HEK293 (cell line): Measurements from ENCODE around the gene ESRRA.
A peak's percentile ranks its signal among the peaks of the same experiment; 100 is the strongest.

ENCODE experiments used
- GLIS2 ChIP-seq: fragments of 450-650 bp; formaldehyde crosslinking; IDR thresholded peaks from 2 replicates; pipeline ENCODE4 v1.5.1; 2016; ENCODE audit warnings: missing biosample characterization, missing genetic modification characterization
- KLF10 ChIP-seq: fragments of 450-650 bp; IDR thresholded peaks from 2 replicates; pipeline ENCODE4 v1.5.1; 2018; ENCODE audit warnings: missing biosample characterization, mild to moderate bottlenecking, missing genetic modification characterization
- KLF9 ChIP-seq: fragments of 450-650 bp; formaldehyde crosslinking; IDR thresholded peaks from 2 replicates; pipeline ENCODE4 v1.5.1; 2016; ENCODE audit warnings: missing biosample characterization, missing genetic modification characterization, low read depth
- PBX3 ChIP-seq: sonication (generic); formaldehyde crosslinking; IDR thresholded peaks from 2 replicates; pipeline ENCODE4 v1.8.1; 2022; ENCODE audit warnings: mild to moderate bottlenecking, moderate library complexity, missing genetic modification reagents
- PRDM6 ChIP-seq: fragments of 450-650 bp; formaldehyde crosslinking; IDR thresholded peaks from 2 replicates; pipeline ENCODE4 v1.5.1; 2017; ENCODE audit warnings: missing biosample characterization, missing genetic modification characterization
- SP3 ChIP-seq: fragments of 450-650 bp; formaldehyde crosslinking; IDR thresholded peaks from 2 replicates; pipeline ENCODE4 v1.5.1; 2016; ENCODE audit warnings: missing biosample characterization, missing genetic modification characterization
- WT1 ChIP-seq: fragments of 450-650 bp; formaldehyde crosslinking; IDR thresholded peaks from 2 replicates; pipeline ENCODE4 v1.5.1; 2016; ENCODE audit warnings: missing biosample characterization, missing genetic modification characterization
- ZBTB10 ChIP-seq: fragments of 450-650 bp; formaldehyde crosslinking; IDR thresholded peaks from 2 replicates; pipeline ENCODE4 v1.5.1; 2016; ENCODE audit warnings: missing biosample characterization, missing genetic modification characterization
- ZBTB11 ChIP-seq: fragments of 450-650 bp; formaldehyde crosslinking; conservative IDR thresholded peaks from 2 replicates; pipeline ENCODE4 v1.5.1; 2016; ENCODE audit warnings: low read depth, missing biosample characterization, missing genetic modification characterization
- ZEB2 ChIP-seq: fragments of 450-650 bp; formaldehyde crosslinking; IDR thresholded peaks from 2 replicates; pipeline ENCODE4 v1.5.1; 2016; ENCODE audit warnings: missing biosample characterization, missing genetic modification characterization
- ZFP37 ChIP-seq: fragments of 450-650 bp; formaldehyde crosslinking; IDR thresholded peaks from 2 replicates; pipeline ENCODE4 v1.5.1; 2016; ENCODE audit warnings: missing biosample characterization, missing genetic modification characterization
- ZNF114 ChIP-seq: fragments of 450-650 bp; formaldehyde crosslinking; IDR thresholded peaks from 2 replicates; pipeline ENCODE4 v1.5.0; 2017; ENCODE audit warnings: missing biosample characterization, missing genetic modification characterization
- ZNF175 ChIP-seq: fragments of 450-650 bp; formaldehyde crosslinking; IDR thresholded peaks from 2 replicates; pipeline ENCODE4 v1.5.1; 2016; ENCODE audit warnings: missing biosample characterization, missing genetic modification characterization
- ZNF239 ChIP-seq: fragments of 450-650 bp; formaldehyde crosslinking; IDR thresholded peaks from 2 replicates; pipeline ENCODE4 v1.5.1; 2016; ENCODE audit warnings: missing biosample characterization, missing genetic modification characterization
- ZNF266 ChIP-seq: fragments of 450-650 bp; formaldehyde crosslinking; IDR thresholded peaks from 2 replicates; pipeline ENCODE4 v1.5.1; 2016; ENCODE audit warnings: missing biosample characterization, missing genetic modification characterization, low read depth
- ZNF341 ChIP-seq: fragments of 450-650 bp; formaldehyde crosslinking; IDR thresholded peaks from 2 replicates; pipeline ENCODE4; 2016; ENCODE audit warnings: low read depth, missing biosample characterization, missing genetic modification characterization
- ZNF366 ChIP-seq: fragments of 450-650 bp; formaldehyde crosslinking; conservative IDR thresholded peaks from 2 replicates; pipeline ENCODE4 v1.5.1; 2016; ENCODE audit warnings: missing biosample characterization, missing genetic modification characterization
- ZNF37A ChIP-seq: fragments of 450-650 bp; IDR thresholded peaks from 2 replicates; pipeline ENCODE4 v1.5.1; 2018; ENCODE audit warnings: missing biosample characterization, missing genetic modification characterization
- ZNF394 ChIP-seq: fragments of 450-650 bp; formaldehyde crosslinking; IDR thresholded peaks from 2 replicates; pipeline ENCODE4 v1.5.1; 2016; ENCODE audit warnings: missing biosample characterization, missing genetic modification characterization, mild to moderate bottlenecking, moderate library complexity, borderline replicate concordance
- ZNF398 ChIP-seq: fragments of 450-650 bp; formaldehyde crosslinking; IDR thresholded peaks from 2 replicates; pipeline ENCODE4 v1.5.1; 2017; ENCODE audit warnings: missing biosample characterization, missing genetic modification characterization
- ZNF488 ChIP-seq: fragments of 450-650 bp; formaldehyde crosslinking; IDR thresholded peaks from 2 replicates; pipeline ENCODE4 v1.5.1; 2016; ENCODE audit warnings: missing biosample characterization, missing genetic modification characterization
- ZNF501 ChIP-seq: fragments of 450-650 bp; formaldehyde crosslinking; IDR thresholded peaks from 2 replicates; pipeline ENCODE4 v1.5.1; 2016; ENCODE audit warnings: missing biosample characterization, missing genetic modification characterization
- ZNF654 ChIP-seq: fragments of 450-650 bp; formaldehyde crosslinking; IDR thresholded peaks from 2 replicates; pipeline ENCODE4 v1.5.1; 2016; ENCODE audit warnings: low read depth, missing biosample characterization, missing genetic modification characterization
- ZNF658 ChIP-seq: fragments of 450-650 bp; formaldehyde crosslinking; IDR thresholded peaks from 2 replicates; pipeline ENCODE4; 2016; ENCODE audit warnings: missing biosample characterization, missing genetic modification characterization
- ZNF677 ChIP-seq: fragments of 450-650 bp; IDR thresholded peaks from 2 replicates; pipeline ENCODE4 v1.5.0; 2018; ENCODE audit warnings: missing biosample characterization, mild to moderate bottlenecking, missing genetic modification characterization, moderate library complexity
- ZNF76 ChIP-seq: fragments of 450-650 bp; formaldehyde crosslinking; IDR thresholded peaks from 2 replicates; pipeline ENCODE4; 2016; ENCODE audit warnings: low read depth, missing biosample characterization, missing genetic modification characterization, borderline replicate concordance
- ZNF777 ChIP-seq: fragments of 450-650 bp; formaldehyde crosslinking; IDR thresholded peaks from 2 replicates; pipeline ENCODE4 v1.5.1; 2017; ENCODE audit warnings: missing biosample characterization, missing genetic modification characterization, borderline replicate concordance

ESRRA gene

GRCh38 chr11:64284962-64285884 is 20.1 kb upstream of the ESRRA start, which contains the start of gene GPR137 (continued):
- TF ChIP-seq ZNF341 (peak; percentile 80), ZFP37 (tag by site-specific recombination) (no peak), PBX3 (CRISPR knock-in tag) (0 out of 2 replicates have a peak, but pooled peaks have one; percentile 35), KLF9 (peak; percentile 63), ZBTB11 (tag by site-specific recombination) (peak; percentile 50), KLF10 (tag by site-specific recombination) (peak; percentile 11; the same call in 1 of the 2 replicates), ZEB2 (peak; percentile 59; the same call in 1 of the 2 replicates), PRDM6 (tag by site-specific recombination) (no peak), ZNF654 (tag by site-specific recombination) (no peak), SP3 (tag by site-specific recombination) (peak; percentile 55; the same call in 1 of the 2 replicates), ZNF114 (tag by site-specific recombination) (no peak), ZNF266 (no peak), ZNF398 (tag by site-specific recombination) (0 out of 2 replicates have a peak, but pooled peaks have one; percentile 30), ZNF394 (tag by site-specific recombination) (peak; percentile 36; the same call in 1 of the 2 replicates), ZNF37A (tag by site-specific recombination) (peak; percentile 85), GLIS2 (tag by site-specific recombination) (peak; percentile 56; the same call in 1 of the 2 replicates), ZNF76 (peak; percentile 36; the same call in 1 of the 2 replicates), ZNF677 (tag by site-specific recombination) (no peak), ZNF366 (tag by site-specific recombination) (peak; percentile 35; the same call in 1 of the 2 replicates), ZNF501 (tag by site-specific recombination) (no peak), ZNF777 (tag by site-specific recombination) (no peak), ZBTB10 (peak; percentile 69; the same call in 1 of the 2 replicates), ZNF239 (tag by site-specific recombination) (no peak), WT1 (tag by site-specific recombination) (peak; percentile 15; the same call in 1 of the 2 replicates), ZNF175 (no peak), ZNF488 (tag by site-specific recombination) (no peak), ZNF658 (tag by site-specific recombination) (no peak)
